Neuron (in vitro differentiated cells): ENCODE data around the gene ACTL7A.
"Not testable (repeated sequence)": the region's sequence is repeated elsewhere in the genome, so short reads cannot be mapped to it uniquely, and the experiment has no call there.

ENCODE experiments used
- H2AFZ ChIP-seq: one replicate; pipeline ENCODE4 v1.6.1; 2013; ENCODE audit warnings: low read depth, mild to moderate bottlenecking, inconsistent platforms, low read length, moderate library complexity
- H3K27me3 ChIP-seq: one replicate; pipeline ENCODE4 v1.6.1; 2013; ENCODE audit warnings: low read length; ENCODE audit not compliant: insufficient read depth
- H3K36me3 ChIP-seq: one replicate; pipeline ENCODE4 v1.6.1; 2013; ENCODE audit warnings: low read length; ENCODE audit not compliant: insufficient read depth
- H3K4me1 ChIP-seq: one replicate; pipeline ENCODE4 v1.6.1; 2013; ENCODE audit warnings: low read length; ENCODE audit not compliant: insufficient read depth
- H3K4me3 ChIP-seq: 2 replicates; pipeline ENCODE4 v1.5.1; 2013; ENCODE audit warnings: mild to moderate bottlenecking, low read length, moderate library complexity
- H3K9me3 ChIP-seq: one replicate; pipeline ENCODE4 v1.6.1; 2013; ENCODE audit warnings: low read length

Gene ACTL7A

GRCh38 chr9:108894225-108894997, 32.3 kb downstream of the ACTL7A start:
- no peak overlapping the region for H3K4me3 ChIP-seq
- no peak overlapping the region for H2AFZ ChIP-seq
- H3K4me1 ChIP-seq: no peaks in the 10 kb centered on the region
- no peaks in the 10 kb centered on the region for H3K9me3 ChIP-seq
- peaks cover 78% of the 10 kb centered on the region for H3K36me3 ChIP-seq
- H3K27me3 ChIP-seq: no peaks in the 10 kb centered on the region

DNA sequence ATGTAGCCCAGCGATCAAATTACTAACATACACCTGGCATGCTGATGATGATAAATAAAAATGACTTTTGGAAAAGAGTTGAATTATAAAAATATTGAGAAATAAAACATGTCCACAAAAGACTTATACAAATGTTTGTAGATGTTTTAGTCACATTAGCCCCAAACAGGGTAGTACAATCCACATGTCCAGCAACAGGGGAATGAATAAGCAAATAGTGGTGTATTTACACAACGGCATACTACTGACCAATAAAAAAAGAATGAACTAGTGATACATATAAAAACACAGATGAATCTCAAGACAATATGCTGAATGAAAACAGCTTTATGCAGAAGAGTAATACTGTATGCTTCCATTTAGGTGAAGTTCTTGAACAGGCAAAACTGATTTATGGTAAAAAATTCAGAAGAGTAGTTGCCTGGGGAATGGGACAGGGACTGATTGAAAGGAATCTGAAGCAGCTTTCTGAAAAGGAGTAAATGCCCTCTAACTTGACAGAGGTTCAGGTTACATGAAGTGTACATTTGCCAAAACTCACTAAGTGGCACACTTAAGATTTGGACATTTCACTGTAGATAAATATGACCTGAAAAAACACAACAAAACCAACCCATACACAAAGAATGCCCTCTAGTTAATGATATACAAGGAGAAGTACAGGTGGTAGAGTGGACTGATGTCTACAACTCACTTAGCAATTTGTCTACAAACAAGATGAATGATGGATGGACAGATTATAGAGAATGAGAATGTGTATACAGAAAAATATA, 35.4 kb downstream of the ACTL7A start:
- Histone ChIP-seq H2AFZ (no peak overlapping the region), H3K27me3 (no peaks in the 10 kb centered on the region), H3K4me3 (no peak overlapping the region), H3K4me1 (no peaks in the 10 kb centered on the region), H3K9me3 (no peaks in the 10 kb centered on the region), H3K36me3 (peaks cover 77% of the 10 kb centered on the region)

DNA sequence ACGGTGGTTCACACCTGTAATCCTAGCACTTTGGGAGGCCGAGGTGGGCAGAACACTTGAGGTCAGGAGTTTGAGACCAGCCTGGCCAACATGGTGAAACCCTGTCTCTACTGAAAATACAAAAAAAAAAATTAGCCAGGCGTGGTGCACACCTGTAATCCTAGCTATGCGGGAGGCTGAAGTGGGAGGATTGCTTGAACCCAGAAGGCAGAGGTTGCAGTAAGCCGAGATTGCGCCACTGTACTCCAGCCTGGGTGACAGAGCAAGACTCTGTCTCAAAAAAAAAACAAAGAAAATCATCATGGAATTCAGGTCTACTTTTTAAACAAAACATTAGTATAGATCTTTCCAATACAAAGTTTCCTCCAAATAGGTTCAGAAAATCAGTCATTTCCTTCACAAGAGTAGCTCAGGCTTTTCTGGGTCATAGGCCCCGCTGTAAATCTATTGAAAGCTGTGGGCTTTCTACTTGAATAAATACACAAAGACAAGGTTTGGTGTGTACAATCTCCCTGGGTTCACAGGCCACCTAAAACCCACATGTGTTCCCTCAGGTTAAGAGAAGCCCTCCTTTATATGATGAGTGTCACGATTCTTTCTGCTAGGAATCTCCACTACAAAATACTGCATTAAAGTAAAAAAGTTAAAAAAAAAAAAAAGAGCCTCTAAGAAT, 37.1 kb downstream of the ACTL7A start:
- peaks cover 80% of the 10 kb centered on the region for H3K36me3 ChIP-seq
- not testable (repeated sequence) for H3K27me3 ChIP-seq, H3K4me1 ChIP-seq, H3K9me3 ChIP-seq, H2AFZ ChIP-seq, H3K4me3 ChIP-seq

GRCh38 chr9:108900176-108900575, 38.1 kb downstream of the ACTL7A start:
- Histone ChIP-seq H3K27me3 (no peaks in the 10 kb centered on the region), H3K36me3 (peaks cover 80% of the 10 kb centered on the region), H3K4me1 (no peaks in the 10 kb centered on the region)

GRCh38 chr9:108903420-108904103, 41.5 kb downstream of the ACTL7A start:
- Histone ChIP-seq H3K4me1 (no peaks in the 10 kb centered on the region), H3K27me3 (no peaks in the 10 kb centered on the region), H3K4me3 (no peak overlapping the region), H3K9me3 (no peaks in the 10 kb centered on the region), H3K36me3 (peaks cover 82% of the 10 kb centered on the region), H2AFZ (no peak overlapping the region)

More at GRCh38 chr9:108900176-108900575, 38.1 kb downstream of the ACTL7A start:
- Histone ChIP-seq H2AFZ (no peak overlapping the region), H3K9me3 (no peaks in the 10 kb centered on the region), H3K4me3 (no peak overlapping the region)

- Histone ChIP-seq H3K9me3 (no peaks in the 10 kb centered on the region), H3K4me3 (no peak overlapping the region), H3K36me3 (peaks cover 87% of the 10 kb centered on the region), H3K4me1 (no peaks in the 10 kb centered on the region), H3K27me3 (no peaks in the 10 kb centered on the region), H2AFZ (no peak overlapping the region)
Observed at GRCh38 chr9:108904161-108904560, 42.1 kb downstream of the ACTL7A start.

DNA sequence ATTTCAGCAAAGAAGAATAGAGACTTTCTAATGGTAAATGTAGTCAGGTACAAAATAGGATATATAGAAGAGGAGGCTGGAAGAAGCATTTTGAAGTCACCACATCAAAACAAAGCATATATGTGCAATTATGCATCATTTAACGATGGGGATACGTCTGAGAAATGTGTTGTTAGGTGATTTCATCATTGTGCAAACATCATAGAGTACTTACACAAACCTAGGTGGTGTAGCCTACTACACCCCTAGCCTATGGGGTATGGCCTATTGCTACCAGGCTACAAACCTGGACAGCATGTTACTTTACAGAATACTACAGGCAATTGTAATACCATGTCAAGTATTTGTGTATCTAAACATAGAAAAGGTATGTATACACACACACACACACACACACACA, 43.4 kb downstream of the ACTL7A start:
- Histone ChIP-seq H3K36me3 (peaks cover 87% of the 10 kb centered on the region), H3K4me3 (no peak overlapping the region)

GRCh38 chr9:108910402-108910801, 48.3 kb downstream of the ACTL7A start:
- H3K4me1 ChIP-seq: no peaks in the 10 kb centered on the region
- H3K36me3 ChIP-seq: peaks cover 79% of the 10 kb centered on the region
- no peaks in the 10 kb centered on the region for H3K9me3 ChIP-seq
- no peaks in the 10 kb centered on the region for H3K27me3 ChIP-seq
- no peak overlapping the region for H3K4me3 ChIP-seq
- no peak overlapping the region for H2AFZ ChIP-seq

More for the DNA sequence above, 43.4 kb downstream of the ACTL7A start:
- no peaks in the 10 kb centered on the region for H3K4me1 ChIP-seq
- H2AFZ ChIP-seq: no peak overlapping the region
- no peaks in the 10 kb centered on the region for H3K9me3 ChIP-seq
- H3K27me3 ChIP-seq: no peaks in the 10 kb centered on the region

DNA sequence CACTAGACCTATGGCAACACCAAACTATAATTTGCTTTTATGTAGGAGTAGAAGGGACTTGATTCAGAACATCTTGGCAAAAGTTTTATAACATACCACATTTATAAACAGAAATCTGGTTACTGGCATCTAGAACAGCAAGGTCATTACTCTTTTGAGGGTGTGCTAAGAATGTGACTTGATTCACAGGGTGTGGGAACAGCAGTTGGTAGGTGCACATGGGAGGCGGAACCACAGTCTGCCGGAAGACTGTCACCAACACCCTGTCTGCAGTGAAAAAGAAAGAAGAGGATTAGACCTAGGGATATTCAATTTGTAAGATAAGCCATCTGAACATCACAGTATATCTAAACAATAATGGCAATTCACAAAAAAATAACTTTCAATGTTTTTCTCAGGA, 48.8 kb downstream of the ACTL7A start:
- H3K9me3 ChIP-seq: no peaks in the 10 kb centered on the region
- no peak overlapping the region for H2AFZ ChIP-seq
- H3K36me3 ChIP-seq: peaks cover 79% of the 10 kb centered on the region
- H3K4me1 ChIP-seq: no peaks in the 10 kb centered on the region
- H3K4me3 ChIP-seq: no peak overlapping the region
- H3K27me3 ChIP-seq: no peaks in the 10 kb centered on the region

GRCh38 chr9:108911820-108912219, 49.8 kb downstream of the ACTL7A start:
- Histone ChIP-seq H2AFZ (no peak overlapping the region), H3K9me3 (no peaks in the 10 kb centered on the region), H3K36me3 (peaks cover 76% of the 10 kb centered on the region), H3K27me3 (no peaks in the 10 kb centered on the region), H3K4me3 (no peak overlapping the region), H3K4me1 (no peaks in the 10 kb centered on the region)
